ENCODE data around the gene DENND2A.

The DENND2A gene

GRCh38 chr7:140643416-140643815 lies 2.8 kb upstream of the DENND2A start:
- TF ChIP-seq CTCF (IDR thresholded peaks at IDR 0.05; ENCODE audit: control insufficient read depth, extremely low read depth, insufficient read depth) = no peak
- no peak overlapping the region for H3K4me3 ChIP-seq (ENCODE audit: low read depth, low read length)
- no peak for DNase-seq (ENCODE audit: low read depth)

- H3K4me3 ChIP-seq (ENCODE audit: low read depth, low read length) = no peak overlapping the region
- TF ChIP-seq CTCF (IDR thresholded peaks at IDR 0.05; ENCODE audit: control insufficient read depth, extremely low read depth, insufficient read depth) = no peak
These were observed 1.0 kb upstream of the DENND2A start for GRCh38 chr7:140641524-140642195.

GRCh38 chr7:140640060-140640637 lies 464 bp downstream of the DENND2A start:
- DNase-seq (ENCODE audit: low read depth) = no peak
- no peak for TF ChIP-seq CTCF (IDR thresholded peaks at IDR 0.05; ENCODE audit: control insufficient read depth, extremely low read depth, insufficient read depth)
- peak overlapping the region; percentile 35 for H3K4me3 ChIP-seq (ENCODE audit: low read depth, low read length)

More at GRCh38 chr7:140641524-140642195, 1.0 kb upstream of the DENND2A start:
- DNase-seq (ENCODE audit: low read depth) = no peak

GRCh38 chr7:140639366-140640053 lies 1.1 kb downstream of the DENND2A start:
- DNase-seq (ENCODE audit: low read depth) = no peak
- no peak for TF ChIP-seq CTCF (IDR thresholded peaks at IDR 0.05; ENCODE audit: control insufficient read depth, extremely low read depth, insufficient read depth)
- H3K4me3 ChIP-seq (ENCODE audit: low read depth, low read length) = peak overlapping the region; percentile 35

GRCh38 chr7:140638173-140638791 lies 2.3 kb downstream of the DENND2A start:
- TF ChIP-seq CTCF (IDR thresholded peaks at IDR 0.05; ENCODE audit: control insufficient read depth, extremely low read depth, insufficient read depth) = no peak
- no peak for DNase-seq (ENCODE audit: low read depth)
- no peak overlapping the region for H3K4me3 ChIP-seq (ENCODE audit: low read depth, low read length)

- H3K4me3 ChIP-seq (ENCODE audit: low read depth, low read length) = no peak overlapping the region
These were observed 3.2 kb downstream of the DENND2A start for GRCh38 chr7:140637400-140637799.

More at GRCh38 chr7:140637400-140637799, 3.2 kb downstream of the DENND2A start:
- no peak for TF ChIP-seq CTCF (IDR thresholded peaks at IDR 0.05; ENCODE audit: control insufficient read depth, extremely low read depth, insufficient read depth)
- no peak for DNase-seq (ENCODE audit: low read depth)

Data from LNCaP clone FGC (cell line).